GM18505 (cell line): Measurements from ENCODE around the gene ALPL.

Source experiments
- ATAC-seq: cut with Tn5 transposase; IDR thresholded peaks from one replicate; pipeline ENCODE4 v1.9.1; 2021; ENCODE audit not compliant: unreplicated experiment
- POLR2A ChIP-seq: IDR thresholded peaks from 4 replicates; pipeline ENCODE4 v1.6.1; 2011; ENCODE audit warnings: borderline replicate concordance; ENCODE audit not compliant: insufficient read depth, insufficient read length; ENCODE audit errors: extremely low read depth

ALPL gene

DNA sequence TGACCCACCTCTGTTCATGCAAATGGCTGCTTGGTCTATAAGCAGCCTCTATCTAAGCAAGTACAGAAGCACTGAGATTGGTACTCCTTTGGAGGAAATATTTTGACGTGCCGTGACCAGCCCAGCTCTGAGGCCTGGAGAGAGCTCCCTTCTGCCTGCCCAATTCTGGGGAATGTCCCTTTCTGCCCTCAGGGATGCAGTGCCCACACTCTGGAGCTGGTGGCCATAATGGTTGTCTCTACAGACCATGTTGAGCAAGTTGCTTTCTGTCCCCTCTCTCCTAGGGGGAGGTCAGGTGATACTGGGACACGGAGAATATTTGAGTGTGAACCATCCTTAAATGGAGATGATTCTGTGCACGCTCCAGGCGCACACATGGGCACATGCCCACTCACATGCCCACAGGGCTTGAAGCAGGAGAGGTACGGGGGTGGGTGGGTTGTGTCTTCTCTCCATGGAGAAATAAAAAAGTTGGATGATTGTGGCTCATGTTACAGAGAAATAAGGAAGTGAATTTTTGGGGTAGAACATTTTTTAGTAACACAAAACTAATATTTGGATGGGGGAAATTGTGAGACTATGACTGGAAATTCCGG, 13.9 kb upstream of the ALPL start:
- no peak for ATAC-seq
- TF ChIP-seq POLR2A, result no peak

DNA sequence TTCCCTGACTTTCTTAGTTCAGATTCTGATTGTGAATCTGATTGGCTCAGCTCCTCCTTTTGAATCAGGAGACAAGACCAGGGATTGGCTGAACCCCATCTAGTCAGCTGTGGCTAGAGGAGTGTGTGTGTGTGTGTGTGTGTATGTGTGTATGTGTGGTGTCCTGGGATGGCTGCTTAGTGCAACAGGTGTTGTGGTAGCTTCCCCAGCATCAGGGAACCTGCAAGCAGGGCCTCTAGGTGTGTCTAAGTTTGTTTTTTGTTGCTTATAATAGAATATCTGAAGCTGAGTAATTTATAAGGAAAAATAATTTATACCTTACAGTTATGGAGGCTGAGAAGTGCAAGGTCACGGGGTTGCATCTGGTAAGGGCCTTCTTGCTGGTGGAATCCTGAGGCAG, 13.2 kb upstream of the ALPL start:
- ATAC-seq, result no peak
- TF ChIP-seq POLR2A, result no peak

- TF ChIP-seq POLR2A, result no peak
- no peak for ATAC-seq
These were observed 12.3 kb upstream of the ALPL start for GRCh38 chr1:21496886-21497285.

- TF ChIP-seq POLR2A, result no peak
- ATAC-seq, result no peak
These were observed 11.7 kb upstream of the ALPL start for GRCh38 chr1:21497466-21498061.

GRCh38 chr1:21499283-21499950, 9.8 kb upstream of the ALPL start:
- no peak for TF ChIP-seq POLR2A
- no peak for ATAC-seq

- ATAC-seq, result no peak
These were observed 5.4 kb upstream of the ALPL start for GRCh38 chr1:21503706-21504377.

GRCh38 chr1:21506804-21507203, 2.4 kb upstream of the ALPL start:
- TF ChIP-seq POLR2A, result no peak
- ATAC-seq, result no peak

More at GRCh38 chr1:21503706-21504377, 5.4 kb upstream of the ALPL start:
- no peak for TF ChIP-seq POLR2A

DNA sequence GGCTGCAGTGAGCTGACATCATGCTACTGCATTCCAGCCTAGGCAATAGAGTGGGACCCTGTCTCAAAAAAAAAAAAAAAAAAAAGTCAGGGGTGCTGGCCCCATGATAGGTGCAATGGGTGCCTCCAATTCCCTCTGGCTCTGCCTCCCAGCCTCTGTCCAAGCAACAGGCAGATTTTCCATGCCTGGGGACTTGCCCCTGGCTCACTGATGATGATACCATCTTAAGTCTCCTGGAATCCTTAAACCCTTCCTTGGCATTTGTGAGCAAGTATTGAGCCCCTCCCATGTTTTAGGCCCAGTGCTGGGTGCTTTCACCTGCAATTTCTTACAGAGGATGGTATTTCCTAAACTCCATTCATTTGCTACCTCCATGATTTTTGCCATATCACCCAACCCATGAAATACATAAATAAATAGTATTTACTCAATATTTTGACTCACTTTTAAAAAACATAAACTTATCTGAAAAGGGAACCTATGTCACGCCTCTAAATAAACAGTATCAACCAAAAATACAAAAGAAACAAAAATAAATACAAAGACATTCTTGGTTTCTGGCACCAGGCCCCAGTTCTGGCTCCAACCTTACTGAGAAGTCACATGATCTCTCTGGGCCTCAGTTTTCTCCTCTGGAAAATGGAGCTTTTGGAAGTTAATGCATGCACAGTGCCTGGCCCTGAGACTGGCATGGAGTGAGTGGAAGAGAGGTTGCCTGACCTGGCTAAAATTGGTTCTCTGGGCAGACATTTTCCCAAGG, 1.5 kb upstream of the ALPL start:
- TF ChIP-seq POLR2A, result no peak
- ATAC-seq, result no peak

GRCh38 chr1:21508580-21509350, 458 bp upstream of the ALPL start:
- ATAC-seq, result no peak

DNA sequence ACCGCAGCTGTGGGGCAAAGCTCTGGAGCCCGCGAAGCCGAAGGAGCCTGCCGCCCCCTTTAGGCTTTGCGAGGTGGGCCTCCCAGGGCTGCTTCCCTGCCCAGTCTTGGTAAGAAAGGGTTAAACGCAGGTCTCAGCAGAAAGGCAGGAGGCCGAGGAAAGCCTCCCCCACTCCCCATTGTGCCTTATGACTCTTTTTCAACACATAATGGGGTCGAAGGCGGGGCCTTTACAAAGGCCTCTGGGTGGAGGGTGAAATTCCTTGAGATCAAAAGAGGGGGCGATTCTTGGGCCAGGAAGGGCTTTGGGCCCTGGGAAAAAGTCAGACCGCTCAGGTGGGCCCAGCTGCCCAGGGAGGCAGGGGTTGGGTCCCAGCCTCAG, 880 bp downstream of the ALPL start:
- TF ChIP-seq POLR2A, result no peak
- ATAC-seq, result no peak

More at GRCh38 chr1:21508580-21509350, 458 bp upstream of the ALPL start:
- TF ChIP-seq POLR2A, result no peak

DNA sequence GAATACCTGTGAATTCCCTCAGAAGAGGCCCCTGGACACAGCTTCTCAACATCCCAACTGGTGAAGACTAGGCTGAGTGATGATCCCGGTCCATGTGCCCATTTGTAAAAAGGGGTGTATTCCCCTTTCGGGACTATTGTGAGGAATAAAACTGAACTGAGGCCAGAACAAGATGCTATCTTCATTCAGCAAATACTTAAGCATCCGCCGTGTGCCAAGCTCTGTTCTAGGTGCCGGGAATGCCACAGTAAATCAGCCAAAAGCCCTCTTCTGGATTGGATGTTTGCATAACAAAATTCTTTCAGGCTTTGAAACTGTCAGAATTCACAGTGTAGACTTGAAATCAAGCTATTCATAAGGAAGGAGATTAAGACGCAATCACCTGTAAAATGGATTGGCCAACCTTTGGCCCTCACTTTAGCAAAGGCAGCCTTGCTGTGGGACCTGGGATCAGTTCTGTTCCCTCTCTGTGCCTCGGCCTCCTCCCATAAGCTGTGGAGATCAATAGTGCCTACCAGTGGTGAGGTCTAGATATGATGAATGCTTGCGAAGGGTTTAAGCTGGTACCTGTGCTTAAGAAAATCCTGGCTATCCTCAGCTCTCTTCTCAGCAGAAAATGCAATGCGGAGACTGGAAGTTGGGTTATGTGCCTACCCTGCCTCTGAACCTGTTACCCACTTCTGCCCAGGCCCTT, 1.8 kb downstream of the ALPL start:
- no peak for TF ChIP-seq POLR2A
- no peak for ATAC-seq

DNA sequence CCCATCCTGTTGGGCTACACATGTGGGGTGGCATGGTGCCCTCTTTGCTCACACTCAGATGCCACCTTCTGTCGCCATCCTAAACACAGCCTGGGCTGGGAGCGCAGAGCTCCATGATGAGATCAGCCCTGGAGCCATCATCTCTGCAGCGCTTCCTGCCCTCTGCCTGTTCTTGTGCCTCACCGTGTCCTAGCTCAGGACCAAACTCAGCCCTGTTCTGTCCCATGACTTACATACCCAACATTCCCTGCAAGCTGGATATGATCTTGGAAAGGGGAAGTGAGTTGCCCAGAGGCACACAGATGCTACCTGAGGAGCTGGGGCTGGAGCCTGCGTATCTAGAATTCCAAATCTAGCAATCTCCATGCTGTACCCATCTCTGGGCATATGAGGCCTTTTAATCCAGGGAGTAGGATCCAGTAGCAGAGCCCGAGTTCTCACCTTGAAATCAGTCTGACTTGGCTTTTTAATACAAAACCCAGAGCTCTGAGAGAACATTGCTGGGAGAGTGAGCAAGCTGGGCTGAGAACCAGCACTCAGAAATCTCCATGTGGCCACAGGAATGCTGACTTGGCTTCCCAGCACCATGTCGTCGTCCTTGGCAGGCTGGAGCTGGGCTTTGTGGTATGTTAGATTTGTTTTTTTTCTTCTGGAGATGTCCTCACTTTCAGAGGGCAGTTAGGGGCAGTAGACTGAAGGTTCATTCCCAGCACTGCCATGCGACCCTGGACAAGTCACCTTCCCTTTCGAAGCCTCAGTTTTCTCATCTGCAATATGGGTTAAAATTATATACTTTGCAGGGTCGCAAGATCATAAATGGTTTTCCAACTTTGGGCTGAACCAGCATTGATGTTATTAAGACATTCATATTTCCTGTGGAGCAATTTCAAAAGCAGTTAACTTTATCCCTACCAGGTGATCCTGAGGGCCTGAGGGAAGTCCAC, 2.6 kb downstream of the ALPL start:
- no peak for TF ChIP-seq POLR2A
- ATAC-seq, result no peak

DNA sequence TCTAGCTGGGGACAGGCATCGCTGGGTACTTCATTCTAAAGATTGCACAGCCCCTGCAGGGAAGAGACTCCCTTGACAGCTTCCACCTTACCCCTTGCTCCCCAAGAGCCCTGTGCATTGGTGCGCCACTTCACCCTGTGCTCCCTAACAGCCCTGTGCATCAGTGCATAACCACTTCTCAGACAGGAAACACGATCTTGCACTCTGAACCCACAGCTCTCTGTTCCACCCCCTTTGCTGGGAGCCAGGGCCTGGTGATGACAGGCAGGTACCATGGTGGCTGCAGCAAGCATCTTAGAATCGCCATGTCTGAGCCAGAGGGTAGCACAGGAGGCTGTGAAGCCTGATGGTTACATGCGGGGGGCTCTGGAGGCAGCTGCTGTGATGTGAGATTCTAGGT, 5.0 kb downstream of the ALPL start:
- peak; percentile 73 for ATAC-seq
- no peak for TF ChIP-seq POLR2A
